ENCODE measurements around the gene ZNHIT2.

The ZNHIT2 gene

DNA sequence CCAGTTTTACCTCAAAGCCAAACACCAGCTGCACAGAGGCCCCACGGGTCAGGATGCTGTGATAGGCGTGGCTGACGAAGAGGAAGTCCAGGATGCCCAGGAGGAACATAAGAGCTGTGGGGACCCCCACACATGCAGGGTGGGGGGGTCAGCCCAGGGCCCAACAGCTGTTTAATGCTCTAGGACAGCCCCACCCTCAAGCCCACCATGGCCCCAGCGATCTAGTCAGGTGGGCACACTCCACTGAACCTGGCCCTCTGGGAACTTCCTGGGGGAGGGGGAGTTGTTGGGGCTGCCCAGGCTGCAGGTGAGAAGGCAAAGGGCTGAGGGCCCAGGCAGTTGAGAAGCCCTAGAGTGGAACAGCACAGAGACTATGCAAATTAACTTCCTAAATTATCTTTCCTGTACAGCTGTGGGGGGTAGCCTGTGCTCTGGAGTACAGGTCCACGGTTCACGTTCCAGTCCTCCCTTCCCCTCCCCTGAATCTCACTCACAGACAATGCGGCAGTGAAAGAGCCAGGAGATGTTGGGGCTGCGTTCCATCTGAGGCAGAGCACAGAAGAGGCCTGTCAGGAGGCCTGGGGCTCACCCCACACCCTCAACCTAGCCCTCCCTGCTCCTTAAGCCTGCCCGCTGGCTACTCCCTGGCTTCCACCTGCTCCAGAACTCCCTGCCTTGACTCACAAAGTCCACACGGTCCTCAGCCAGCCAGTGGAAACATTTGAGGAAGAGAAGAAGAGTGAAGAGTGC, 14.9 kb upstream of the ZNHIT2 start:
- POLR2A ChIA-PET: interaction anchor here (2.4 kb wide), 1 partner anchor 10 kb away, joined by 12 read pairs; the partner anchor contains the start of genes FAU and MRPL49
- no peak for DNase-seq (ENCODE audit: low read depth, low spot score)
- CTCF ChIA-PET: interaction anchor here (0.7 to 1.8 kb wide), 6 partner anchors 11 to 22 kb away, joined by 3 to 4 read pairs (median 3); no protein-coding TSS in a partner anchor
- TF ChIP-seq, protein P1, sequence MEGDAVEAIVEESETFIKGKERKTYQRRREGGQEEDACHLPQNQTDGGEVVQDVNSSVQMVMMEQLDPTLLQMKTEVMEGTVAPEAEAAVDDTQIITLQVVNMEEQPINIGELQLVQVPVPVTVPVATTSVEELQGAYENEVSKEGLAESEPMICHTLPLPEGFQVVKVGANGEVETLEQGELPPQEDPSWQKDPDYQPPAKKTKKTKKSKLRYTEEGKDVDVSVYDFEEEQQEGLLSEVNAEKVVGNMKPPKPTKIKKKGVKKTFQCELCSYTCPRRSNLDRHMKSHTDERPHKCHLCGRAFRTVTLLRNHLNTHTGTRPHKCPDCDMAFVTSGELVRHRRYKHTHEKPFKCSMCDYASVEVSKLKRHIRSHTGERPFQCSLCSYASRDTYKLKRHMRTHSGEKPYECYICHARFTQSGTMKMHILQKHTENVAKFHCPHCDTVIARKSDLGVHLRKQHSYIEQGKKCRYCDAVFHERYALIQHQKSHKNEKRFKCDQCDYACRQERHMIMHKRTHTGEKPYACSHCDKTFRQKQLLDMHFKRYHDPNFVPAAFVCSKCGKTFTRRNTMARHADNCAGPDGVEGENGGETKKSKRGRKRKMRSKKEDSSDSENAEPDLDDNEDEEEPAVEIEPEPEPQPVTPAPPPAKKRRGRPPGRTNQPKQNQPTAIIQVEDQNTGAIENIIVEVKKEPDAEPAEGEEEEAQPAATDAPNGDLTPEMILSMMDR (IDR thresholded peaks at IDR 0.05; ENCODE audit: insufficient read depth, low read length, missing control alignments): no peak
- peak overlapping the region; percentile 95; the same call in 1 of the 2 replicates for H3K4me3 ChIP-seq (ENCODE audit: low read depth, low read length)

DNA sequence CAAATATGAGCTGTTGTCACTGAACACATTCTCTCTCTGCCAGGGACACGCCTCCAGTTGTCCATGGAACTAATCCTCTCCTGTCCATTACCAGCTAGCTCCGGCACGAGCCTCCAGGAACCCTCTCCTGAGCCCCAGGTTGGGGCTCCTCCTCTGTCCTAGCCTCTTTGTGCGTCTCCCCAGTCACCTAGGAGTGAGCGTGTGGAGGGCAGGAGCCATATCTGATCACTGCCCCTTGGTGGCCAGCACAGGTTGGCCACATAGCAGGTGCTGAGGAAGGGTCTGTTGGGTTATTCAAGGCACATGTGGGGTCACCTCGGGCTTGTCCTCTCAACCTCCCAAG, 14.4 kb upstream of the ZNHIT2 start:
- CTCF ChIA-PET: interaction anchor here (0.7 to 1.8 kb wide), 9 partner anchors 10 to 49 kb away, joined by 3 to 4 read pairs (median 3); partner anchors contain the start of genes CAPN1 and MRPL49
- no peak overlapping the region for H3K4me3 ChIP-seq (ENCODE audit: low read depth, low read length)
- TF ChIP-seq, protein P1 (IDR thresholded peaks at IDR 0.05; ENCODE audit: insufficient read depth, low read length, missing control alignments): no peak
- POLR2A ChIA-PET: interaction anchor here (2.4 kb wide), 1 partner anchor 10 kb away, joined by 12 read pairs; the partner anchor contains the start of genes FAU and MRPL49
- no peak for DNase-seq (ENCODE audit: low read depth, low spot score)

DNA sequence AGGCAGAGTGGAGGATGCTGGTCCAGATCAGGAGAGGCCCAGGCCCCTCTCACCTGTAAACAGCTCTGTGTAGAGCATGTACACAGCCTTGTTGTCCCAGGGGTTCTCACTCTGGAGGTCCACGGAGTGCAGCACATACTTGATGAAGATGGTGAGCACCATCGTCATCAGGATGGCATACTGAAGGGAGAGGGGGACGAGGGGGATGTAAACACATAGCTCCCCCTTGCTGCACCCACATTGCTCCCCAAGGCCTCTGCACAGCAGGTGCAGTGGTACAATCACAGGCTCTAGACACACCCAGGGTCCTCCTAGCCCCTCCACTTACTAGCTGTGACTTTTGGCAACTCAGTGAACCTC, 13.9 kb upstream of the ZNHIT2 start:
- H3K4me3 ChIP-seq (ENCODE audit: low read depth, low read length): no peak overlapping the region
- ChIA-PET POLR2A (interaction anchor here (2.4 kb wide), 1 partner anchor 9 kb away, joined by 12 read pairs; the partner anchor contains the start of genes FAU and MRPL49), CTCF (interaction anchor here (0.7 to 1.8 kb wide), 7 partner anchors 9 to 50 kb away, joined by 3 to 4 read pairs (median 3); partner anchors contain the start of genes CAPN1 and MRPL49)
- no peak for DNase-seq (ENCODE audit: low read depth, low spot score)
- TF ChIP-seq, protein P1 (IDR thresholded peaks at IDR 0.05; ENCODE audit: insufficient read depth, low read length, missing control alignments): no peak

DNA sequence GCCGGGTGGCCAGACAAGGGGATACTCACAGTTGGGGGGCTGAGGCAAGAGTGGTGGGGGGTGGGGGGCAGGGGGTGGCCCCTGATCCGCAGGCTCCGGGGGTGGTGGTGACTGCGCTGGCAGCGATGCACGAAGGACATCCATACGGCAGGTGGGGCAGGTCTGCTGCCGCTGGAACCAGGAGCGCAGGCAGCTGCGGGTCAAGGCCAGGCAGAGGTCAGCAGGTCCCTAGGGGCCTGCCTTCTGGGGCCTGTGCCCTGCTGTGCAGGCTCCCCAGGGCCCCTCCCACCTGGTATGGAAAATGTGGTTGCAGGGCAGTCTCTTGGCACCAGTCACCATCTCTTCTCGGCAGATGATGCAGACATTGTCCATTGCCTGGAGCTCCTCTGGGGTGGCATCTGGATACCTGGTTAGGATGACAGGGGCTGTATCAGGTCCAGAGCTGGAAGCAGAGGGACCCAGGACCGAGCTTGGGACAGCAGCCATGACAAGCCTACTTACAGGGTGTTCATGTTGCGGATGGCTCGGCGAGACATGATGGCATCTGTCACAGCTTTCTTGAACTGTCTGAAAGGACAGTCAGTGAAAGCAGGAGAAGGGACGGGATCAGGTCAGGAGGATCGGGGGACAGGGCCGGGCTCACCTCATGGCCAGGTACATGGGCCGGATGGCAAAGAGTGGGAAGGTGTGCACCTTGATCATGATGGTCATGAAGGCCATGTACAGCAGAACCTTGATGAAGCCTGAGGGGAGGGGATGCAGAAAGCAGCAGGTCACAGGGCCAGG, 13.3 kb upstream of the ZNHIT2 start:
- H3K4me3 ChIP-seq (ENCODE audit: low read depth, low read length): no peak overlapping the region
- CTCF ChIA-PET: interaction anchor here (0.8 to 1.8 kb wide), 7 partner anchors 8 to 51 kb away, joined by 3 to 5 read pairs (median 3); partner anchors contain the start of genes CAPN1, MRPL49, TM7SF2 and ZNHIT2
- DNase-seq (ENCODE audit: low read depth, low spot score): no peak
- POLR2A ChIA-PET: interaction anchor here (2.4 kb wide), 1 partner anchor 9 kb away, joined by 12 read pairs; the partner anchor contains the start of genes FAU and MRPL49
- TF ChIP-seq, protein P1 (IDR thresholded peaks at IDR 0.05; ENCODE audit: insufficient read depth, low read length, missing control alignments): no peak

DNA sequence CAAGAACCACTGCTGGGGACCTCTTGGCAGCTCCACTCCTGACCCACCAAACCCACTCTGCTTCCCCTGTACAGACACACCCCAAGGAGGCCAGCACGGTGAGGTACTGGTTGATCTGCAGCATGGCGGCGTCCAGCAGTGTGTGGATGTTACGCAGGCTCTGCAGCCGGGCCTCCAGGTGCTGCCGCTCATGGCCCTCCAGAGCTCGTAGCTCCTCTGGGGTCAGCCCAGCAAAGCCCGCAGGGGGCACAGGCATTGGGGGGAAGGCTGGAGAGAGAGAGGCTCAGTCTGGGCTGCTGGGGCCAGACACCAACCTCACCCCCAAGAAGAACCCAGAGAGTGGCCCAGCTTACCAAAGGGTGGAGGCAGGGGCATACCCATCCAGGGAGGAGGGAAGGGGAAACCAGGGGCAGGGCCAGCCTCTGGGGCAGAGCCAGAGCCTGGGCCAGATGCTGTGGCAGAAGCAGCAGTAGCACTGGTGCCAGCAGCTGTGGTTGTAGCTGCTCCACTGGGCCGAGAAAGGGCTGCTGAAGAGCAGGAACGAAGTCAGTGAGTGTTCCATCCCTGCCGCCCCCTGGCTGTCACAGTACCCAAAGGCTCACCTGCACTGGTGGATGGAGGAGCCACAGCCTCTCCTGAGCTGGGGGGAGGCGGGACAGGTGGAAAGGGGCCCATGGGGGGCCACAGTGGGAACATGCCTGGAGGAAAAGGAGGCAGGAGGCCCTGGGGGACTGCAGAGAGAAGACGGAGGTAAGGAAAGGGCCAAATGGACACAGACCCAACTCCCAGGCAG, 12.3 kb upstream of the ZNHIT2 start:
- ChIA-PET CTCF (interaction anchor here (0.7 to 1.6 kb wide), 4 partner anchors 9 to 19 kb away, joined by 3 to 6 read pairs (median 4); partner anchors contain the start of genes TM7SF2 and ZNHIT2), POLR2A (interaction anchor here (2.4 kb wide), 1 partner anchor 8 kb away, joined by 12 read pairs; the partner anchor contains the start of genes FAU and MRPL49)
- H3K4me3 ChIP-seq (ENCODE audit: low read depth, low read length): no peak overlapping the region
- DNase-seq (ENCODE audit: low read depth, low spot score): no peak
- TF ChIP-seq, protein P1 (IDR thresholded peaks at IDR 0.05; ENCODE audit: insufficient read depth, low read length, missing control alignments): no peak

All from AG04449 (cell line).